IMR-90 (cell line): ENCODE data around the gene TSPAN33. TPM values are rescaled to one million over a fixed set of nuclear protein-coding genes. Genes with fewer than 3 reads are reported as not detected.

Experiments used
- ATAC-seq: fragments of 200-7000 bp; cut with Tn5 transposase; 2 replicates; pipeline ENCODE4 v1.9.1; 2020; ENCODE audit warnings: low read depth, mild to moderate bottlenecking, moderate library complexity
- BruUV-seq: library from RNA; stranded (reverse); fragments of 400-500 nt; replicated peaks from 2 replicates; lab custom pipeline; 2021; lab: Mats Ljungman, UMichigan
- CTCF ChIA-PET: fragments of 300-600 bp; formaldehyde crosslinking; extraction: SDS; loops from one replicate; lab custom pipeline; 2021; ENCODE audit warnings: antibody characterized with exemption; lab: Yijun Ruan, JAX
- POLR2A ChIA-PET: fragments of 300-600 bp; sonication (Branson Sonifier 250); formaldehyde crosslinking; loops from one replicate; lab custom pipeline; 2022; ENCODE audit warnings: antibody characterized with exemption; ENCODE audit not compliant: unreplicated experiment; lab: Charles Lee
- DNase-seq: peaks from one replicate; pipeline ENCODE4 v3.0.0; 2013
- H2AFZ ChIP-seq: replicated peaks from 2 replicates; pipeline ENCODE3; 2013; ENCODE audit warnings: low read length, mild to moderate bottlenecking; ENCODE audit not compliant: poor library complexity
- H2AK5ac ChIP-seq: 2 replicates; pipeline ENCODE4 v1.6.1; 2013; ENCODE audit warnings: low read depth, low read length, inconsistent platforms
- H2AK9ac ChIP-seq: replicated peaks from 2 replicates; pipeline ENCODE3; 2013; ENCODE audit warnings: mild to moderate bottlenecking, low read depth, low read length, moderate library complexity; ENCODE audit not compliant: poor library complexity
- H2BK120ac ChIP-seq: 2 replicates; pipeline ENCODE4 v1.6.1; 2013; ENCODE audit warnings: low read depth, low read length, inconsistent platforms
- H2BK15ac ChIP-seq: 3 replicates; pipeline ENCODE4 v1.6.1; 2013; ENCODE audit warnings: low read depth, low read length, inconsistent platforms
- H2BK20ac ChIP-seq: 2 replicates; pipeline ENCODE4 v1.6.1; 2013; ENCODE audit warnings: low read depth, mild to moderate bottlenecking, inconsistent platforms, low read length, moderate library complexity
- H2BK5ac ChIP-seq: 2 replicates; pipeline ENCODE4 v1.6.1; 2013; ENCODE audit warnings: mild to moderate bottlenecking, low read depth, low read length, inconsistent platforms; ENCODE audit not compliant: poor library complexity, severe bottlenecking
- H3K14ac ChIP-seq: replicated peaks from 2 replicates; pipeline ENCODE4 v1.6.1; 2013; ENCODE audit warnings: low read depth, low read length, inconsistent platforms
- H3K18ac ChIP-seq: 2 replicates; pipeline ENCODE4 v1.6.1; 2013; ENCODE audit warnings: low read depth, low read length, control low read depth
- H3K23ac ChIP-seq: 2 replicates; pipeline ENCODE4 v1.6.1; 2013; ENCODE audit warnings: low read depth, low read length, inconsistent platforms
- H3K27ac ChIP-seq: 2 replicates; pipeline ENCODE4 v1.5.1; 2013; ENCODE audit warnings: mild to moderate bottlenecking, control low read depth, low read length; ENCODE audit not compliant: insufficient read depth
- H3K27me3 ChIP-seq: 2 replicates; pipeline ENCODE4 v1.6.1; 2013; ENCODE audit warnings: low read length; ENCODE audit not compliant: control insufficient read depth, insufficient read depth
- H3K36me3 ChIP-seq: 2 replicates; pipeline ENCODE4 v1.6.1; 2013; ENCODE audit warnings: low read length, mixed read lengths; ENCODE audit not compliant: control insufficient read depth, insufficient read depth
- H3K4ac ChIP-seq: 2 replicates; pipeline ENCODE4 v1.6.1; 2013; ENCODE audit warnings: low read depth, low read length, inconsistent platforms
- H3K4me1 ChIP-seq: 2 replicates; pipeline ENCODE4 v1.6.1; 2013; ENCODE audit warnings: low read length, mixed read lengths; ENCODE audit not compliant: control insufficient read depth, insufficient read depth
- H3K4me2 ChIP-seq: 2 replicates; pipeline ENCODE4 v1.6.1; 2013; ENCODE audit warnings: low read depth, mild to moderate bottlenecking, control low read depth, low read length, moderate library complexity
- H3K4me3 ChIP-seq: 2 replicates; pipeline ENCODE4 v1.5.1; 2013; ENCODE audit warnings: low read depth, mild to moderate bottlenecking, control low read depth, low read length, moderate library complexity; ENCODE audit not compliant: insufficient read depth
- H3K56ac ChIP-seq: 2 replicates; pipeline ENCODE4 v1.6.1; 2013; ENCODE audit warnings: low read length, inconsistent platforms; ENCODE audit not compliant: insufficient read depth; ENCODE audit errors: extremely low read depth
- H3K79me1 ChIP-seq, 2 experiments: 2 replicates each; pipeline ENCODE4 v1.6.1; 2013; ENCODE audit warnings: low read length in 2 of 2, inconsistent platforms in 1 of 2, low read depth in 1 of 2
- H3K9ac ChIP-seq: 2 replicates; pipeline ENCODE4 v1.6.1; 2013; ENCODE audit warnings: low read depth, low read length, control low read depth
- H3K9me1 ChIP-seq: 2 replicates; pipeline ENCODE4 v1.6.1; 2013; ENCODE audit warnings: low read length, inconsistent platforms; ENCODE audit not compliant: insufficient read depth
- H3K9me3 ChIP-seq: 2 replicates; pipeline ENCODE4 v1.6.1; 2013; ENCODE audit warnings: low read length; ENCODE audit not compliant: control insufficient read depth, insufficient read depth
- H4K20me1 ChIP-seq: 2 replicates; pipeline ENCODE4 v1.6.1; 2013; ENCODE audit warnings: low read length, inconsistent platforms; ENCODE audit not compliant: insufficient read depth
- H4K5ac ChIP-seq: 2 replicates; pipeline ENCODE4 v1.6.1; 2013; ENCODE audit warnings: mild to moderate bottlenecking, low read depth, low read length, control low read depth
- H4K8ac ChIP-seq, 2 experiments: 2 replicates each; pipeline ENCODE4 v1.6.1; 2013; ENCODE audit warnings: low read depth in 2 of 2, low read length in 2 of 2, control low read depth in 1 of 2, inconsistent platforms in 1 of 2
- H4K91ac ChIP-seq: 2 replicates; pipeline ENCODE4 v1.6.1; 2013; ENCODE audit warnings: low read depth, low read length, inconsistent platforms; ENCODE audit not compliant: insufficient read depth
- BHLHE40 ChIP-seq: fragments of 150-350 bp; IDR thresholded peaks from 2 replicates; pipeline ENCODE4 v1.6.1; 2016; ENCODE audit warnings: mild to moderate bottlenecking, low read depth, low read length
- CEBPB ChIP-seq: IDR thresholded peaks from 2 replicates; pipeline ENCODE4 v1.6.1; 2012; ENCODE audit warnings: low read depth, low read length, improper control_type of control experiment
- CHD1 ChIP-seq: IDR thresholded peaks from 2 replicates; pipeline ENCODE4 v1.6.1; 2012; ENCODE audit warnings: low read depth, low read length, improper control_type of control experiment
- FOS ChIP-seq: fragments of 150-350 bp; IDR thresholded peaks from 2 replicates; pipeline ENCODE4 v1.6.1; 2016; ENCODE audit warnings: low read depth, low read length
- MAFK ChIP-seq: IDR thresholded peaks from 2 replicates; pipeline ENCODE4 v1.6.1; 2012; ENCODE audit warnings: low read depth, low read length, improper control_type of control experiment
- MAZ ChIP-seq: IDR thresholded peaks from 2 replicates; pipeline ENCODE4 v1.6.1; 2012; ENCODE audit warnings: low read depth, mild to moderate bottlenecking, low read length, improper control_type of control experiment, moderate library complexity, borderline replicate concordance
- MXI1 ChIP-seq: IDR thresholded peaks from 2 replicates; pipeline ENCODE4 v1.6.1; 2012; ENCODE audit warnings: low read depth, mild to moderate bottlenecking, low read length, moderate library complexity, borderline replicate concordance
- NFE2L2 ChIP-seq: fragments of 150-350 bp; IDR thresholded peaks from 2 replicates; pipeline ENCODE4 v1.6.1; 2016; ENCODE audit warnings: low read depth, mild to moderate bottlenecking, low read length
- POLR2A ChIP-seq: IDR thresholded peaks from 2 replicates; pipeline ENCODE4 v1.6.1; 2012; ENCODE audit warnings: mild to moderate bottlenecking, low read depth, low read length
- RAD21 ChIP-seq: IDR thresholded peaks from 2 replicates; pipeline ENCODE4 v1.6.1; 2012; ENCODE audit warnings: low read length, improper control_type of control experiment
- RCOR1 ChIP-seq: IDR thresholded peaks from 2 replicates; pipeline ENCODE4 v1.6.1; 2012; ENCODE audit warnings: mild to moderate bottlenecking, low read length, improper control_type of control experiment; ENCODE audit not compliant: insufficient replicate concordance
- RFX5 ChIP-seq: IDR thresholded peaks from 2 replicates; pipeline ENCODE4 v1.8.0; 2012; ENCODE audit warnings: low read depth, mild to moderate bottlenecking, low read length, moderate library complexity
- SMC3 ChIP-seq: fragments of 150-350 bp; IDR thresholded peaks from 2 replicates; pipeline ENCODE4 v1.6.1; 2016; ENCODE audit warnings: low read depth, mild to moderate bottlenecking, antibody characterized with exemption, low read length, moderate library complexity
- WGBS, 2 experiments: methylation state at CpG; one replicate each; pipeline versions ENCODE4 v1.1.5 to v1.1.7; 2013; ENCODE audit warnings: missing lambda C conversion rate in 2 of 2; ENCODE audit not compliant: insufficient read length in 1 of 2; ENCODE audit errors: extremely low coverage in 2 of 2; 5-methylcytosine and 5-hydroxymethylcytosine counted together
- dilution Hi-C: fragments of 300-500 bp; cut with HindIII; formaldehyde crosslinking; loops from one replicate; pipeline ENCODE4 v1.14.3; 2018; ENCODE audit warnings: low sequenced_read_pairs; ENCODE audit not compliant: unreplicated experiment
- in situ Hi-C: fragments of 300-500 bp; cut with MboI; formaldehyde crosslinking; loops from 3 replicates; pipeline ENCODE4 v1.14.3; 2019; ENCODE audit warnings: low sequenced_read_pairs, inconsistent platforms, mixed read lengths
- intact Hi-C: fragments of 100-400 bp; cut with micrococcal nuclease; formaldehyde crosslinking; loops from 2 replicates; pipeline ENCODE4 v1.10.0; 2022
- polyA plus RNA-seq, 3 experiments: library from polyadenylated mRNA; depleted of rRNA; stranded (reverse); fragments of >200 nt; gene quantifications; 2 replicates each; pipeline ENCODE4 v1.2.3, GENCODE V29; 2012; ENCODE audit warnings: low replicate concordance in 1 of 3
- total RNA-seq: library from RNA; depleted of rRNA; stranded (reverse); fragments of >200 nt; gene quantifications from 2 replicates; pipeline ENCODE4 v1.2.3, GENCODE V29; 2012
- TF ChIP-seq, protein P1 (sequence below): fragments of 150-350 bp; IDR thresholded peaks from 2 replicates; pipeline ENCODE4 v1.6.1; 2017; ENCODE audit warnings: mild to moderate bottlenecking, antibody characterized with exemption, low read length, low read depth
- TF ChIP-seq, protein P2 (sequence below): fragments of 150-350 bp; IDR thresholded peaks from 2 replicates; pipeline ENCODE4 v1.6.1; 2016; ENCODE audit warnings: low read depth, mild to moderate bottlenecking, low read length, moderate library complexity, borderline replicate concordance
- TF ChIP-seq, protein P3 (sequence below): conservative IDR thresholded peaks from 2 replicates; pipeline ENCODE4 v1.5.1; 2012; ENCODE audit warnings: mild to moderate bottlenecking, low read depth, low read length, improper control_type of control experiment

TSPAN33 gene
- total and polyA plus RNA-seq, 2 of the 4 experiments (the other 2 are of a cell fraction), result 0.17 to 0.36 TPM

DNA sequence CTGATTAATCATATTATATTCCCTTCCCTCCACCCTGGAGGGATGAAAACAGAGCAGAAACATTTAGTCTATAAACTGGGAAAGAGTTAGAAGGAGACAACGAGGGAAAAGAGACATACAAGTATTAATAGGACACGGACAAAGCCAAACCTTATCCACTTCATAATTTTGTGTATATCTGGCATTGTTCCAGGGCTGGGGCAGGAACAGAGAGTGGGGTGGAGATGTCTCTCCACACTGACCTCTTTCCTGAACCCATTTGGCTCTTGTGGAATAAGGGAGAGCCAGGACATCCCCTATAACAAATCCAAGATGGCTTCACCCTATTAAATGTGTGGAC, 43.7 kb upstream of the TSPAN33 start:
- no peaks in the 10 kb centered on the region for H3K36me3 ChIP-seq
- in situ Hi-C loops (no loop called here), intact Hi-C loops (no loop called here), dilution Hi-C loops (no loop called here)
- H3K27ac ChIP-seq, result no peak overlapping the region
- H3K9me1 ChIP-seq, result no peaks in the 10 kb centered on the region
- ChIA-PET CTCF (interaction anchor here (0.6 kb wide), 1 partner anchor 9 kb away, joined by 4 read pairs; no protein-coding TSS in a partner anchor), POLR2A (no interaction called here)
- no peak overlapping the region for H3K9ac ChIP-seq
- H3K4me3 ChIP-seq, result no peak overlapping the region
- ATAC-seq (no peak), DNase-seq (no peak)
- no peak overlapping the region for H3K23ac ChIP-seq
- no peak overlapping the region for H2BK120ac ChIP-seq
- no peaks in the 10 kb centered on the region for H3K79me1 ChIP-seq
- no peak overlapping the region for H4K5ac ChIP-seq
- no peak overlapping the region for H2BK20ac ChIP-seq
- BruUV-seq, result no TSS peak
- H3K4me1 ChIP-seq, result no peaks in the 10 kb centered on the region
- peaks cover 38% of the 10 kb centered on the region for H3K27me3 ChIP-seq
- H3K9me3 ChIP-seq, result no peaks in the 10 kb centered on the region
- H2BK5ac ChIP-seq, result no peak overlapping the region
- no peak overlapping the region for H3K14ac ChIP-seq
- H2BK15ac ChIP-seq, result no peak overlapping the region
- H3K4ac ChIP-seq, result no peak overlapping the region
- H3K56ac ChIP-seq, result no peak overlapping the region
- WGBS, 2 experiments, result no CpG with 5 or more reads among the region's 2 CpGs
- no peak overlapping the region for H2AK5ac ChIP-seq
- H4K20me1 ChIP-seq, result no peaks in the 10 kb centered on the region
- H4K91ac ChIP-seq, result no peak overlapping the region
- no peak overlapping the region for H3K18ac ChIP-seq
- no peak overlapping the region for H2AFZ ChIP-seq
- H4K8ac ChIP-seq, result no peak overlapping the region
- no peak overlapping the region for H3K4me2 ChIP-seq
- no peak overlapping the region for H2AK9ac ChIP-seq
- TF ChIP-seq FOS (no peak), MAZ (no peak), POLR2A (no peak), RAD21 (no peak), RFX5 (no peak), NFE2L2 (no peak), MAFK (no peak), BHLHE40 (no peak), CEBPB (no peak), SMC3 (no peak), MXI1 (no peak), CHD1 (no peak), RCOR1 (no peak)
- TF ChIP-seq, protein P1, sequence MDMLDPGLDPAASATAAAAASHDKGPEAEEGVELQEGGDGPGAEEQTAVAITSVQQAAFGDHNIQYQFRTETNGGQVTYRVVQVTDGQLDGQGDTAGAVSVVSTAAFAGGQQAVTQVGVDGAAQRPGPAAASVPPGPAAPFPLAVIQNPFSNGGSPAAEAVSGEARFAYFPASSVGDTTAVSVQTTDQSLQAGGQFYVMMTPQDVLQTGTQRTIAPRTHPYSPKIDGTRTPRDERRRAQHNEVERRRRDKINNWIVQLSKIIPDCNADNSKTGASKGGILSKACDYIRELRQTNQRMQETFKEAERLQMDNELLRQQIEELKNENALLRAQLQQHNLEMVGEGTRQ, result no peak
- TF ChIP-seq, protein P2, sequence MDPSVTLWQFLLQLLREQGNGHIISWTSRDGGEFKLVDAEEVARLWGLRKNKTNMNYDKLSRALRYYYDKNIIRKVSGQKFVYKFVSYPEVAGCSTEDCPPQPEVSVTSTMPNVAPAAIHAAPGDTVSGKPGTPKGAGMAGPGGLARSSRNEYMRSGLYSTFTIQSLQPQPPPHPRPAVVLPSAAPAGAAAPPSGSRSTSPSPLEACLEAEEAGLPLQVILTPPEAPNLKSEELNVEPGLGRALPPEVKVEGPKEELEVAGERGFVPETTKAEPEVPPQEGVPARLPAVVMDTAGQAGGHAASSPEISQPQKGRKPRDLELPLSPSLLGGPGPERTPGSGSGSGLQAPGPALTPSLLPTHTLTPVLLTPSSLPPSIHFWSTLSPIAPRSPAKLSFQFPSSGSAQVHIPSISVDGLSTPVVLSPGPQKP, result no peak
- TF ChIP-seq, protein P3, sequence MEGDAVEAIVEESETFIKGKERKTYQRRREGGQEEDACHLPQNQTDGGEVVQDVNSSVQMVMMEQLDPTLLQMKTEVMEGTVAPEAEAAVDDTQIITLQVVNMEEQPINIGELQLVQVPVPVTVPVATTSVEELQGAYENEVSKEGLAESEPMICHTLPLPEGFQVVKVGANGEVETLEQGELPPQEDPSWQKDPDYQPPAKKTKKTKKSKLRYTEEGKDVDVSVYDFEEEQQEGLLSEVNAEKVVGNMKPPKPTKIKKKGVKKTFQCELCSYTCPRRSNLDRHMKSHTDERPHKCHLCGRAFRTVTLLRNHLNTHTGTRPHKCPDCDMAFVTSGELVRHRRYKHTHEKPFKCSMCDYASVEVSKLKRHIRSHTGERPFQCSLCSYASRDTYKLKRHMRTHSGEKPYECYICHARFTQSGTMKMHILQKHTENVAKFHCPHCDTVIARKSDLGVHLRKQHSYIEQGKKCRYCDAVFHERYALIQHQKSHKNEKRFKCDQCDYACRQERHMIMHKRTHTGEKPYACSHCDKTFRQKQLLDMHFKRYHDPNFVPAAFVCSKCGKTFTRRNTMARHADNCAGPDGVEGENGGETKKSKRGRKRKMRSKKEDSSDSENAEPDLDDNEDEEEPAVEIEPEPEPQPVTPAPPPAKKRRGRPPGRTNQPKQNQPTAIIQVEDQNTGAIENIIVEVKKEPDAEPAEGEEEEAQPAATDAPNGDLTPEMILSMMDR, result no peak
